ENCODE results near the gene TMCO6.

DNA sequence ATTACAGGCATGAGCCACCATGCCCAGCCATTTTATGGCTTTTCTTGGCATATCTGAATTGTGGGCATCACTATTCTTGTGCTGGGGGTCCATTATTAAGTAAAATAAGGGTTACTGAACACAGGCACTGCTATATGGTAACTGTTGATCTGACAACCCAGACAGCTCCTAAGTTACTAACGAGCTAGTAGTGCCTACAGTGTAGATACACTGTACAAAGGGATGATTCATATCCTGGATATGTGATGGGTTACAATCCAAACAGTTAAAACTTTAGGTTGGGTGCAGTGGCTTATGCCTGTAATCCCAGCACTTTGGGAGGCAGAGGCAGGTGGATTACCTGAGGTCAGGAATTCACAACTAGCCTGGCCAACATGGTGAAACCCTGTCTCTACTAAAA is 10.5 kb upstream of the TMCO6 start:
- no peak for TF ChIP-seq TAF1 (IDR thresholded peaks at IDR 0.05; ENCODE audit: low read depth)
- TF ChIP-seq, protein P1, sequence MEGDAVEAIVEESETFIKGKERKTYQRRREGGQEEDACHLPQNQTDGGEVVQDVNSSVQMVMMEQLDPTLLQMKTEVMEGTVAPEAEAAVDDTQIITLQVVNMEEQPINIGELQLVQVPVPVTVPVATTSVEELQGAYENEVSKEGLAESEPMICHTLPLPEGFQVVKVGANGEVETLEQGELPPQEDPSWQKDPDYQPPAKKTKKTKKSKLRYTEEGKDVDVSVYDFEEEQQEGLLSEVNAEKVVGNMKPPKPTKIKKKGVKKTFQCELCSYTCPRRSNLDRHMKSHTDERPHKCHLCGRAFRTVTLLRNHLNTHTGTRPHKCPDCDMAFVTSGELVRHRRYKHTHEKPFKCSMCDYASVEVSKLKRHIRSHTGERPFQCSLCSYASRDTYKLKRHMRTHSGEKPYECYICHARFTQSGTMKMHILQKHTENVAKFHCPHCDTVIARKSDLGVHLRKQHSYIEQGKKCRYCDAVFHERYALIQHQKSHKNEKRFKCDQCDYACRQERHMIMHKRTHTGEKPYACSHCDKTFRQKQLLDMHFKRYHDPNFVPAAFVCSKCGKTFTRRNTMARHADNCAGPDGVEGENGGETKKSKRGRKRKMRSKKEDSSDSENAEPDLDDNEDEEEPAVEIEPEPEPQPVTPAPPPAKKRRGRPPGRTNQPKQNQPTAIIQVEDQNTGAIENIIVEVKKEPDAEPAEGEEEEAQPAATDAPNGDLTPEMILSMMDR (IDR thresholded peaks at IDR 0.05; ENCODE audit: poor library complexity, severe bottlenecking): no peak
- no peak for TF ChIP-seq EZH2 (IDR thresholded peaks at IDR 0.05; ENCODE audit: borderline replicate concordance, insufficient read depth, low read length, poor library complexity, severe bottlenecking)
- TF ChIP-seq, protein P2, sequence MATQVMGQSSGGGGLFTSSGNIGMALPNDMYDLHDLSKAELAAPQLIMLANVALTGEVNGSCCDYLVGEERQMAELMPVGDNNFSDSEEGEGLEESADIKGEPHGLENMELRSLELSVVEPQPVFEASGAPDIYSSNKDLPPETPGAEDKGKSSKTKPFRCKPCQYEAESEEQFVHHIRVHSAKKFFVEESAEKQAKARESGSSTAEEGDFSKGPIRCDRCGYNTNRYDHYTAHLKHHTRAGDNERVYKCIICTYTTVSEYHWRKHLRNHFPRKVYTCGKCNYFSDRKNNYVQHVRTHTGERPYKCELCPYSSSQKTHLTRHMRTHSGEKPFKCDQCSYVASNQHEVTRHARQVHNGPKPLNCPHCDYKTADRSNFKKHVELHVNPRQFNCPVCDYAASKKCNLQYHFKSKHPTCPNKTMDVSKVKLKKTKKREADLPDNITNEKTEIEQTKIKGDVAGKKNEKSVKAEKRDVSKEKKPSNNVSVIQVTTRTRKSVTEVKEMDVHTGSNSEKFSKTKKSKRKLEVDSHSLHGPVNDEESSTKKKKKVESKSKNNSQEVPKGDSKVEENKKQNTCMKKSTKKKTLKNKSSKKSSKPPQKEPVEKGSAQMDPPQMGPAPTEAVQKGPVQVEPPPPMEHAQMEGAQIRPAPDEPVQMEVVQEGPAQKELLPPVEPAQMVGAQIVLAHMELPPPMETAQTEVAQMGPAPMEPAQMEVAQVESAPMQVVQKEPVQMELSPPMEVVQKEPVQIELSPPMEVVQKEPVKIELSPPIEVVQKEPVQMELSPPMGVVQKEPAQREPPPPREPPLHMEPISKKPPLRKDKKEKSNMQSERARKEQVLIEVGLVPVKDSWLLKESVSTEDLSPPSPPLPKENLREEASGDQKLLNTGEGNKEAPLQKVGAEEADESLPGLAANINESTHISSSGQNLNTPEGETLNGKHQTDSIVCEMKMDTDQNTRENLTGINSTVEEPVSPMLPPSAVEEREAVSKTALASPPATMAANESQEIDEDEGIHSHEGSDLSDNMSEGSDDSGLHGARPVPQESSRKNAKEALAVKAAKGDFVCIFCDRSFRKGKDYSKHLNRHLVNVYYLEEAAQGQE (IDR thresholded peaks at IDR 0.05; ENCODE audit: borderline replicate concordance): no peak
- no peak for TF ChIP-seq POLR2AphosphoS5 (IDR thresholded peaks at IDR 0.05)
- TF ChIP-seq MXI1 (conservative IDR thresholded peaks at IDR 0.05; ENCODE audit: poor library complexity, severe bottlenecking): no peak
- TF ChIP-seq RAD21 (conservative IDR thresholded peaks at IDR 0.05): no peak

Measured in neural cell (in vitro differentiated cells).